SK-N-SH (cell line): ENCODE data around the gene TSPYL2.

Source experiments
- CTCF ChIP-seq: fragments of 200-600 bp; sonication (generic); IDR thresholded peaks from 2 replicates; pipeline ENCODE4 v1.6.1; 2017; ENCODE audit warnings: antibody characterized with exemption, mild to moderate bottlenecking, moderate library complexity
- EZH2phosphoT487 ChIP-seq: fragments of 200-600 bp; sonication (generic); IDR thresholded peaks from 2 replicates; pipeline ENCODE4 v1.6.1; 2017; ENCODE audit warnings: low read depth, mixed run types, mild to moderate bottlenecking, antibody characterized with exemption, moderate library complexity, borderline replicate concordance
- GABPA ChIP-seq: IDR thresholded peaks from 2 replicates; pipeline ENCODE4 v1.4.0; 2012; ENCODE audit warnings: low read depth, mild to moderate bottlenecking
- MAX ChIP-seq: IDR thresholded peaks from 2 replicates; pipeline ENCODE4 v1.4.0; 2012; ENCODE audit warnings: low read depth
- NFIC ChIP-seq: IDR thresholded peaks from 2 replicates; pipeline ENCODE4 v1.4.0; 2012; ENCODE audit warnings: borderline replicate concordance
- PBX3 ChIP-seq: IDR thresholded peaks from 2 replicates; pipeline ENCODE4; 2012
- RCOR1 ChIP-seq: fragments of 150-350 bp; IDR thresholded peaks from 2 replicates; pipeline ENCODE4 v1.6.1; 2017; ENCODE audit warnings: antibody characterized with exemption, low read length
- RFX5 ChIP-seq: IDR thresholded peaks from 2 replicates; pipeline ENCODE4 v1.6.1; 2012; ENCODE audit warnings: mild to moderate bottlenecking, improper control_type of control experiment, low read length
- ZBTB33 ChIP-seq: IDR thresholded peaks from 2 replicates; pipeline ENCODE4 v1.4.0; 2012; ENCODE audit warnings: low read depth, borderline replicate concordance

- TF ChIP-seq RCOR1 (no peak), CTCF (peak; percentile 60), NFIC (no peak), MAX (no peak), EZH2phosphoT487 (no peak), GABPA (no peak), PBX3 (no peak), RFX5 (no peak), ZBTB33 (no peak)
Observed at GRCh38 chrX:53093177-53093655, 11.0 kb downstream of the TSPYL2 start.
